Upper lobe of left lung (tissue), 4 donors: ENCODE data around the gene TYMP.

Source experiments
- POLR2AphosphoS5 ChIP-seq, 2 donors: sonication (generic); formaldehyde crosslinking; IDR thresholded peaks; one replicate each; pipeline ENCODE4 v1.5.1; 2017; ENCODE audit warnings: antibody characterized with exemption in 2 of 2
- TF ChIP-seq, protein P1 (sequence below), 6 experiments: fragments of 450-650 bp in 4 of 6; fragments of 200-600 bp in 2 of 6; sonication (generic) in 2 of 6; IDR thresholded peaks; one replicate each; pipeline ENCODE4 v1.5.1; 2016 to 2019; ENCODE audit warnings: antibody characterized with exemption in 6 of 6

DNA sequence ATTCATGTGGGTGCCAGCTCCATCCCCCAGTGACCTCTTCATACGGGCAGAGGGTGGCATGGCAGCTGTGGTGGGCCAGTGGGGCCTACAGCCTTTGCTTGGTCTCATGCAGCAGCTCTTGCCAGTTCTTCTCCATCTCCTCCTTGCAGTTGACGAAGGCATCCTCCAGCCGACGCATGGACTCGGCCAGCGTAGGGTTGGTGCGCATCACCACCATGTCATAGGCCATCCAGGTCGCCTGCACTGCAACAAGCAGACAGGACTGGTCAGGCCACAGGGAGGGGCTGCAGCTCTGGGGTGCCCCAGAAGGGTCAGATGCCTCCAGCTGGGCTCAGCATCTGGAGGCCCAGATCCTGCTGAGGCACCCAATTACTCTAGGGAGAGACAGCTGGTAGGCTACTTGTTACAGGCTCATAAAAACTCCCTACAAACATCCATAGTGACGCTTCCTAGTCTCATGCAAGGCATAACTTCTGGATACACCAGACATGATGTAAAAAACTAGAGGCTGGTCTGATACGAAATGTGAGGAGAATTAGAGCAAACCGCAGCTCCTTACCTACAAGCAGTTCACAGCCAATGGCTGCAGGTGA is 21.4 kb upstream of the TYMP start:
- TF ChIP-seq, protein P1, sequence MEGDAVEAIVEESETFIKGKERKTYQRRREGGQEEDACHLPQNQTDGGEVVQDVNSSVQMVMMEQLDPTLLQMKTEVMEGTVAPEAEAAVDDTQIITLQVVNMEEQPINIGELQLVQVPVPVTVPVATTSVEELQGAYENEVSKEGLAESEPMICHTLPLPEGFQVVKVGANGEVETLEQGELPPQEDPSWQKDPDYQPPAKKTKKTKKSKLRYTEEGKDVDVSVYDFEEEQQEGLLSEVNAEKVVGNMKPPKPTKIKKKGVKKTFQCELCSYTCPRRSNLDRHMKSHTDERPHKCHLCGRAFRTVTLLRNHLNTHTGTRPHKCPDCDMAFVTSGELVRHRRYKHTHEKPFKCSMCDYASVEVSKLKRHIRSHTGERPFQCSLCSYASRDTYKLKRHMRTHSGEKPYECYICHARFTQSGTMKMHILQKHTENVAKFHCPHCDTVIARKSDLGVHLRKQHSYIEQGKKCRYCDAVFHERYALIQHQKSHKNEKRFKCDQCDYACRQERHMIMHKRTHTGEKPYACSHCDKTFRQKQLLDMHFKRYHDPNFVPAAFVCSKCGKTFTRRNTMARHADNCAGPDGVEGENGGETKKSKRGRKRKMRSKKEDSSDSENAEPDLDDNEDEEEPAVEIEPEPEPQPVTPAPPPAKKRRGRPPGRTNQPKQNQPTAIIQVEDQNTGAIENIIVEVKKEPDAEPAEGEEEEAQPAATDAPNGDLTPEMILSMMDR (IDR thresholded peaks at IDR 0.05): no peak
- TF ChIP-seq POLR2AphosphoS5 (IDR thresholded peaks at IDR 0.05): no peak
